NCI-H446 treated with DMSO at 0.1 percent for 48 hours (cell line): ENCODE results near the gene SLC25A48.
"Not testable (repeated sequence)": the region's sequence is repeated elsewhere in the genome, so short reads cannot be mapped to it uniquely, and the experiment has no call there.

Source experiments
- DNase-seq: peaks from one replicate; lab custom pipeline; 2025; lab: John Stamatoyannopoulos, UW

Gene SLC25A48

DNA sequence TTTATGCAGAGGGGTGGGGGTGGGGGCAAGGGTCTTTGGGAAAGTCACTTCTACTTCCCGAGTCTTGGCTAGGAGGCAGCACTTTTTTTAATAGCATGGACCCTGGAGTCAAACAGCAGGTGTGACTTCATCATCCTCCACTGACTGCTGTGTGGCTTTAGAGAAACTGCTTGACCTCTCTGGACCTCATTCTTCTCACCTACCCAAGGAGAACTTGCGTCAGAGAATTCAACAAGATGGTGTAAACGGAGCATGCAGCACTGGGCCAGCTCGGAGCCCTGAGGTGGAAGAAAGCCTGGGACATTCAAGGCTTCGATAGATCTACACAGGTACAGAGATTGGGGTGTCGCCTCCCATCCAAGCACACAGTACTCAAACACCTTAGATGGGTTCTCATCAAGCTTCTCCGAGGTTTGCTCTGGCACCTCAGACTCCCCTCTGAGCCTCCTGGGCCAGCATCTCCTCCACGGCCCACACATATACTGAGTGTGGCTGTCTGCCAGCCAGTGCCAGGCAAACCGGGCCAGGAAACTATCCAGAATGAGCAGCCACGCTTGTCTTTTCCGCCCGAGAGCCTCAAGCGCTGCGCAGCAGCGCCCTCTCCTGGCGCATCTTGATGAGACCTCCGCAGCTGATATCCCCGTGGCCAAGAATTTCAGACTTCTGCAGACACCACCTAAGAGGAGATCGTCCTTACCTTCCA lies 4.6 kb upstream of the SLC25A48 start:
- DNase-seq, result peak; percentile 18

DNA sequence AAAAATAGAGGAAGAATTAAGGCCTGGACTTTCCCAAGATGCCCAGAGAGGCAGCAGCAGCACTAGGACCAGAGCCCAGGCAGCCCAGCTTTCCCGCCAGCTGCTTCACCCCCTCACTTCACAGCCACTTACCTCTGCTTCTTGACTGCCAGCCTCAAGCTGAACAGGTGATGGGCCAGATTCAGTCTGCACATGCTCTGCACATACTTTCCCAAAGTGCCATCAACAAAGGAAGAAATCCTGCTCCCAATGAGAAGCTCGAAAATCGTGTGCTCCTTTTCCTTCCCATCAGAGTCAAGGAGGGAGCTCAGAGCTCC lies 4.1 kb upstream of the SLC25A48 start:
- DNase-seq, result no peak

DNA sequence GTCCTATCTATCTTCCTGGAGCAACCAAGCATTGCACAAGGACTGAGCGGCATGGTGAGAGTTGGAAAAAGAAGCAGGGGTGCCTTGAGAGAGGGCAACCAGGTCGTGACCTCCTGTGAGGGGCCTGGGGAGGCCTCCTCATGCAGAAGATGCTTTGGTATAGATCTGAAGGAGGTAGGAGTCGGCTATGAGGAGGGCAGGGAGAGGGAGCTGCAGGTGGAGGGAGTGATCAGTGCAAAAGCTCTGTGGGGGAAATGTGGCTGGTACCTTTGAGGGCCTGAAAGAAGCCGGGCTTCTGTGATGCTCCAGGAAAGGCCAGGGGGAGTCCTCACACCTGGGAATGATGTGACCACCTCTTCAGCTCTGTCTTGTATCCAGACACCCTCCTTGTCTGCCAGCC lies 3.6 kb upstream of the SLC25A48 start:
- no peak for DNase-seq

DNA sequence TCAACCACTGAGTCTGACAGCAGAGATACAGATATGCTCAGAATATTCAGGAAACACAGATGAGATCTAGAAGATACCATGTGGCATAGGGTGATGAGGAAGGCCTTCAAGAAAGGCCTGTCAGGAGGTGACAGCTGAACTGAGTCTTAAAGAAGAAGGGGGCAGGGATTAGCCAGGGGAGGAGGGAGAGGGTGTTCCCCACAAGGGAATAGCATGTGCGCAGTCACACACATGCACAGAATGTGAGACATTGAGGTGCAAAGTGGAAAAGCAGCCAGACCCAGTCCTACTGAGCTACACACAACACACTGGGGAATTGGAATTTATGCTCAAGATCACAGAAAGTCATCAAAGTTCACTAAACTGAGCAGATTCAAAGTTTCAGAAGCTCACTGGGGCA lies 3.0 kb upstream of the SLC25A48 start:
- no peak for DNase-seq

DNA sequence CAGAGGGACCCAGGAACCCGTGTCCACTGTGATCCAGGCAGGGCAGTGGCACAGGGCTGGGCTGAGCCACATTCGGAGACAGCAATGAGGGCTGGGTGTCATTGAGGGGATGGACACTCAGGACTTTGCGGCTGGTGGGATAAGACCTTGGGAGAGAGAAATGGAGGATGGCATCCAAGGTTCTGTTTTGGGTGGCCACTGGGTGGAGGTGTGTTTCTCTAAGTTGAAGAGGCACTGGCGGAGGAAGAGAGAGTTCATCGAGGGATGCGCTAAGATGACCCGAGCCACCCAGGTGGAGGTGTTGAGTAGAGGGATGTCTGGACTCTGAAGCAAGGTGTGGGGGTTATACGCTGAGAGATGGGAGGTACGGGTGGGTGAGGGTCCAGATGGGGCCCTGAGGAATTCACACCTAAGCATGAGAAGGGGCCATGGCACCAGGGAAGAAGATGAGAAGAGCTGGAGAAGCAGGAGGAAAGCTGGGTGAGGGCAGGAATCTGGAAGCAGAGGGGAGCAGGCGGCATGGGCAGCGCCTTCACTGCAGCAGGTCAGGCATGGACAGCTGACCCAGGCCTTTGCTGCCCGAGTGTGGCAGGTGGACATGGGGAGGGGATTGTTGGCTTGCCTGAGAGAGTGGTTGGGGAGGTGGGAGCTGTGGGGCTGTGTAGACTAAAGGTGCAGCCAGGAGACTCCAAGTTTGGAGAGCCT lies 2.5 kb upstream of the SLC25A48 start:
- no peak for DNase-seq

DNA sequence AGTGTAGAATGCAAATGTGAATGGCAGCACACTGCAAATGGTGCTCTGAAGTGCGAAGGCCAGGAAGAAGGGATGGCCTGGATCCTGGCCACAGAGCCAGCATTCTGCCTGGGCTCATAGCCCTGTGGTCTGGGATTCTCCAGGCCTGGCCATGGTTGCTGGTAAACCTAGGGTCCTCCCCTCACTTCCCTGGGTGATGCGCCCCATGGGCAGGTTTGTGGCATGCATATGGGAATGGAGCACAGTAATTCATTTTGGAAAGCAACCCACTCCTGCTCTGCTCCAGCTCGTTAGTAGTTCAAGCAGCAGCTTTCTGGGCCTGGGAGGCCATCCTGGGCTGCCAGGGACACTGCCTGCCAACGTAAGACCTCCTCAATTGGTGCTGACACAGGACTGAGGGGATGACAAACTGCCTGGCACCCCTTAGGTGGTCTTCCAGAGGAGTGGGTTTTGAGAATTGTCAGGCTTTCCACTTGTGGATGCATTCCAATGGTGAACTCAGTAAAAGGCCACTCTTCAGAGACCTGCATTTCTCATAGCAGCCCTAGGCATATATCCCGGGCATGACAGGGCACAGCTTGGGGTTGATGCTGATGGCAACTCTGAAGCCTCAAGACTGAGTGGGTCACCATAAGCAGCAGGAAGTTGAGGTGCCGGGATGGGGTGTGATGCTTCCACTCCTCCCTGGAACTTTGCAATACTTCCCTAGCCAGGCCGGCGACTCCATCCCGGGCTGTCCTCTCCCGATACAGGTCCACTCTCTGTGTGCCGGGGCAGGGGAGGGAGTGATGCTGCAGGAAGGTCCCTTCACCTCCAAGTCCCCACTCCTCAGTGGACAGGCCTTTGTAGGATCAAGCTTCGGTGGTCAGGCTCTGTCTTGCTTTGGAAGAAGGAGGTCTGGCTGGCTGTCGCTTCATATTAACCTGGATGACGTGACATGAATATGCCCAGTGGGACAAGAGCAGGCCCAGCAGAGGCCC lies 1.2 kb upstream of the SLC25A48 start:
- DNase-seq, result no peak

DNA sequence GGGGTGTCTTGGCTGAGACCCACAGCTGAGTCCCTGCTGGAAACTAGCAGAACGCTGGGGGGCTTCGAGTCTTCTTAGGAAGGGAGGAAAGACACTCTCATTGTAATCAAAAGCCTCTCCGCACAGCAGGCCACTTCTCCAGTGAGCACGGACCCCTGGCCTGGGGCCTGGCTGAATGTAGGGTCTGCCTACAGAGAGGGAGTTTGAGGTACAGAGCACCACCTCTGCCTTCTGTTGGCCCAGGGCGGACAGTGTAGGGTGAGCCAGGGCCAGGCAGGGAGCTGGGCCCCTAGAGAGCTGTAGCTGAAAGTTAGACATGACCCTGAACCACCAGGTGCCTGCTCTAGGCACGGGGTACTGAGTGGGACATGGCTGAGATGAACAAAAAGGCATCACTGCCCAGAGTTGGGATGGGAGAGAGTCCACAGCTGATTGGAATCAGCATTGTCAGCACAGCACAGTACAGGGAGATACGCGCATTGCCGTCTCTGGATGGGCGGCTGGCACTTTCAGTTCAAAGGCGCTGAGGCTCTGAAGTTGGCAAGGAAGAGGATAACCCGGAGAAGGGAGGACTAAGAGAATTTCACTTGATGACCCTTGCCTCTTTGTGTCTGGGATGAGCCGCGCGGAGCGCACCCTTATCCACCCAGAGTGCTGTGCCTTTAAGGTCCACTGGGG lies 363 bp upstream of the SLC25A48 start:
- DNase-seq, result no peak

DNA sequence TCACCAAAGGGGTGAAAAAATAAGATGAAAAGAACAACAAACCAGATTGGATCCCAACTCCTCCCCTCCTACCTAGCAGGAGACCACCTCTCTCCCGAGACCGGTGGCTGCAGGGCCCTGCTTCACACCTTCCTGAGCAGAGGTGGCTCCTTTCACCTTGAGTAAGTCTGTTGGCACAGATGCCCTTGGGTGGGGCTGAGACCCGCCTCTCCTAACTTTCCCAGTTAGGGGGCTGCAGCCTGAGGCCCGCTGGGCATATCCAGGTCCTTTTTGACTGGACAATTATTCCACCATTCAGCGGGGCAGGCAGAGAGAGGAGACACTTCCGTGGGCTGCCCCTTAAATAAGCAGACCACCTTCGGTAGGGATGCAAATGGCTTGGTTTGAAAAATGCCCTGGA lies 1.3 kb downstream of the SLC25A48 start:
- DNase-seq, result no peak

DNA sequence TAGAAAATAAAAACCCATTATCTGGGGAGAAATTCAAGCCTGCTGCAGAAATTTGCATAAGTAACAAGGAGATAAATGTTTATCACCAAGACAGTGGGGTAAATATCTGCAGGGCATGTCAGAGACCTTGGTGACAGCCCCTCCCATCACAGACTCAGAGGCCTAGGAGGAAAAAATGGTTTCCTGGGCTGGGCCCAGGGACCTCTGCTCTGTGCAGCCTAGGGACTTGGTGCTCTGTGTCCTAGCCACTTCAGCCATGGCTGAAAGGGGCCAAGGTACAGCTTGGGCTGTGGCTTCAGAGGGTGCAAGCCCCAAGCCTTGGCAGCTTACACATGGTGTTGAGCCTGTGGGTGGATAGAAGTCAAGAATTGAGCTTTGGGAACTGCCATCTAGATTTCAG lies 3.9 kb downstream of the SLC25A48 start:
- not testable (repeated sequence) for DNase-seq

DNA sequence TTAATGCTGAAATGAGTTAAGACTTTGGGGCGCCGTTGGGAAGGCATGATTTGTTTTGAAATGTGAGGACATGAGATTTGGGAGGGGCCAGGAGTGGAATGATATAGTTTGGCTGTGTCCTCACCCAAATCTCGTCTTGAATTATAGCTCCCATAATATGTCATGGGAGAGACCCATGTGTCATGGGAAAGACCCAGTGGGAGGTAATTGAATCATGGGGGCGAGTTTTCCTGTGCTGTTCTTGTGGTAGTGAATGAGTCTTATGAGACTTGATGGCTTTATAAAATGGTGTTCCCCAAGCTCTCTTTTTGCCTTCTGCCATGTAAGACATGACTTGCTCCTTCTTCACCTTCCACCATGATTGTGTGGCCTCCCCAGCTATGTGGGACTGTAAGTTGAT lies 5.1 kb downstream of the SLC25A48 start:
- no peak for DNase-seq

DNA sequence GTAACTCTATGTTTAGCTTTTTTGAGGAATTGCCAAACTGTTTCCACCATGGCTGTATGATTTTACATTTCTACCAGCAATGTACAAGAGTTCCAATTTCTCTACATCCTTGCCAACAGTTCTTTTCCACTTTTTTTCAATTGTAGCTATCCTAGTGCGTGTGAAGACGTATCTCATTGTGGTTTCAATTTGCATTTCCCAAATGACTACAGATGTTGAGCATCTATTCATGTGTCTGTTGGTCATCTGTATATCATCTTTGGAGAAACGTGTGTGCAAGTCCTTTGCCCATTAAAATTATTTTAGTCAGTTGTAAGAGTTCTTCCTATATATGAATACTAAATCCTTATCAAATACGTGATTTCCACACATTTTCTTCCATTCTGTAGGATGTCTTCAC lies 6.5 kb downstream of the SLC25A48 start:
- DNase-seq, result no peak

DNA sequence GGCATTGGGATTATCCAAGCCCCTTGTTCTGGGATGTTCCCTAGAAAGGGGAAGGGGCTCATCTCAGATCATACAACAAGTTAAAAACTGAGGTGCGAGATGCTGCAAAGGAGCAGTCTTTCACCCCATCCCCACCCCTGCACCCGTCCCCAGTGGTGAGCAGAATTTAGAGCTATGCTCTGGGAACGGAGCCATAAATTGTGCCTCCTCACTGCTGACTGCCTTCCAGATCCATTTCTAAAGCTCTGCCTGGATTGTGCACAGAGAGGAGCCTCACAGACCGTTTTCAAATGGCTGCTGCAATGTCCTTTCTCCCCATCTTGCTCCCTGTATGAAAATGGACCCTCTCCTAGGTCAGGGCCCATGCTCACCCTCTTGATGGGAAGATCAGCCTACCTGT lies 8.3 kb downstream of the SLC25A48 start:
- DNase-seq, result no peak

DNA sequence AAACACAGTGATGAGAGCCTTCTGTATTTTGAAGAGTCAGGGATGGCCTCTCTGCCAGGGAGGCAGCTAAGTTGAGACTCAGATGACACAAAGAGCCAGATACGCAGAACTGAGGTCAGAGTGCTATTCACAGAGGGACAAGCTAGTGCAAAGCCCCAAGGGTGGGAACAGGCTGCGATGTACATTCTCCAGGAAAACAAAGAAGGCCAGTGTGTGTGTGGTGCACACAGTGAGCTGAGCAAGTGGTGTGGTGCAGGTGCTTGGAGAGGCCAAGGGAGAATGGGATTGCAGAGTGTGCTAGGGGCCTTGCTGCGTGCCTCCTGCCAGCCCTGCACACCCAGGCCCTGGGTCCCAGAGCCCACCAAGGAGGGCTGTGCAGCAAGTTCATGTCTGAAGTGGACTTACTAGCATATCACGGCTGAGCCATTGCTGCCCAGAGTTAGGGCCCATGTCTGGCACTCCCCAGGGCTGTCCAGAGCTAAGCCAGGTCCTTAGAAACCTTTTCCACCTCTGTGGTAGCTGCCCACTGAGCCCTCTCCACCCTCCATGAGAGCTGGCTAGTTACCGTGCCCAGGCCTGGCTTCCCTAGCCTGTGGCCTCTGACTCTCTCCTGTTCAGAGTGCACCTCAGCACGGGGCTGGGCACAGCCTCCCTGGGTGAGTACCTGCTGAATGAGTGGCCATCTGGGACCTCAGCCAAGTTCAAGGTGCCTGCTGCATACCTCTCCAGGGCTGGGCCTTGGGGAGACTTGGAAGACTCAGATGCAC lies 9.3 kb downstream of the SLC25A48 start:
- DNase-seq, result no peak

DNA sequence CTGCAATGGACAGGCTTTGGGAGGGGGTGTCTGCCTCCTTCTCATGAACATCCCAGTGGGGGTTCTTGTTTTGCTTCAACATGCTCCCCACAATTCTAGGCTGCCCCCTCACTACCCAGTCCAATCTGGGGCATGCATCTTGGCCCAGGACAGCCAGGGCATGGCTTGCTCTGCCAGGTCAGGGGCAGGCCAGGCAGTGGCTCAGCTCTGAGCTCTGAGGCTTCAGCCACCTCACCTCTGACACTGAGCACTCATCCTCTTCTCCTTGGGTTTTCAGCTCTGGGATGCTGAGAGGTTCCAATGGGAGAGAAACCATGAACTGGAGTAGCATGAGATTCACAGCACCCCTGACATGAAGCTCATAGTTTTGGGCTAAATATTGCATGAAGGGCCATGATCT lies 11.8 kb downstream of the SLC25A48 start:
- no peak for DNase-seq

DNA sequence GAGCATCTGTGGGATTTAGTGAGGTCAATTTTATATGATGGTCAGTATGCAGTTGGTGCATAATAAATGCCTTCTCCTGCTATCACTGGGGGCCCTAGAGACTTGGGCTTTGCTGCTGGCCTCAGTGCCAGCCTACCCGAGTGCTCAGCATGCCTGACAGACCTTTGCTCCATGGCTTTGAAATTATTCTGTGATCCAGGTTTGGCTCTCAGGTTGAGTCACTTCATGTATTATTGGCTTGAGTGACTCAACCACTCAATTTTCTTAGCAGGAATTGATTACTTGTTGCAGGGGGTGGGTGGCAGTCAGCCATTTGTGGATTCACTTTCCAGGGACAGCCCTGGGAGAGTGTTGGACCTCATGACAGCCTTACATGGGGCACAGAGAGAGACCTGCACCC lies 13.5 kb downstream of the SLC25A48 start:
- no peak for DNase-seq

DNA sequence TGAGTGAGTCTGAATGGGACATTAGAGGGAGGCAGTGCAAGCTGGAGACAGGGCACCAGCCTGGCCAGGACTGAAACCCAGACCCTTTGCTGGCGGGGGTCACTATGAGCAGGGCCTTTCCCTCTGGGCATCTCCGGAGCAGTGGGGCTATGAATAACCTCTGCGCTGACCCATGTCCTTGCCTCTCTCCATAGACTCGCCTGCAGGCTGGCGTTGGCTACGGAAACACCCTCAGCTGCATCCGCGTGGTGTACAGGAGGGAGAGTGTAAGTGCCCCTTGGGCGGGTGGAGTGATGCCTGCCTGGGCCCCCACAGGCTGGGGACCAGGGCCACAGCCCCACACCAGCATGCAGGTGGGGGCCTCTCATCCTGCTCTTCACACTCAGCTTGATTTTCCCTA lies 15.8 kb downstream of the SLC25A48 start:
- DNase-seq, result no peak

DNA sequence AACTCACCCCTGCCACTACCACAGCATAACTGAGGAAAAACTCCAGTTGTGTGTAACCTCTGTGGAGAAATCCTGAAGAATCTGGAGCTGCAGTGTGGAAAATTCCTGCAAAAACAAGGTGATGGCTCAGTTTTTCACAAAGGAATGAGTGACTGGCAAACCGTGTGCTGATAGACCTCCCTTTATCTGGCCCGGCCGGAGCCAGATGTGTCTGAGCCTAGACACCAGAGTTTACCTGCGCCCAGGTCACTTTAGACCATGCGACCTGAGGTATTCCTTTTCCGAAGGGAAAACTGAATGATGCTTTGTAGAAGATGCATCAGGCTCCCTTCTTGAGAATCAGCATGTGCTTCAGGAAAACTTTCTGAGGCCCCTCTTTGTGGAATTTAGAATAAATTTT lies 16.2 kb downstream of the SLC25A48 start:
- no peak for DNase-seq

DNA sequence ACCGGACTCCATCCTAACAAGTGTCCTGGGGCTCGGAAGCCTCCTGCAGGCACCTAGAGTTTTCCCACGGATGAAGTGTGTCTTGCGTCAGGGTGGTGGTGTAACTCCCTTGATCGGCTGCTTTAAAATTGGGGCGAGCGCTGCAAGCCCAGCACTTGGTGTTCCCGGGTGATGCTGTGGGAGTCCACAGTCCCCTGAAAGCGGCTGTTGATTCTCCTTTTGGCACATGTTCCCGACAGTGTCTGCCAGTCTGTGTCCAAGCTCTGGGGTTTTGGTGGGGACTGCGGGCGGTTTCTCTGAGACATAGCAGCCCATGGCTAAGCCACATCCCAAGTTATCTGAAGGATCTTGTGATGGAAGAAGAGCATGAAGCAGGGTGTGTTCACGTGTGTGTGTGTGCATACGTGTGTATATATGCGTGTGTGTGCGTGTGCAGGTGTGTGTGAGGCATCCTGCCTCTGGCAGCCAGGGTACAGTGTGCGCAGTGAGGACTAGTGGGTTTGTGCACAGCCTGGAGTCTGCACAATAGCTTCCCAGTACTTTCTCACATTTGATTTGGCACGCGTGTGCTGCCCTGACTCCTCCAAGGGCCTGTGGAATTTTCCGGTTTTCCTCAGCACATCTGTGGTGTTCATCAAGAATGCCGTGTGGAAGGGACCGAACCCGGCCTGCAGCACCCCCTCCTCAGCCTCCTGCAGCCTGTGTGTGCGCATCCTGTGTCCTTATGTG lies 16.9 kb downstream of the SLC25A48 start:
- DNase-seq, result no peak

DNA sequence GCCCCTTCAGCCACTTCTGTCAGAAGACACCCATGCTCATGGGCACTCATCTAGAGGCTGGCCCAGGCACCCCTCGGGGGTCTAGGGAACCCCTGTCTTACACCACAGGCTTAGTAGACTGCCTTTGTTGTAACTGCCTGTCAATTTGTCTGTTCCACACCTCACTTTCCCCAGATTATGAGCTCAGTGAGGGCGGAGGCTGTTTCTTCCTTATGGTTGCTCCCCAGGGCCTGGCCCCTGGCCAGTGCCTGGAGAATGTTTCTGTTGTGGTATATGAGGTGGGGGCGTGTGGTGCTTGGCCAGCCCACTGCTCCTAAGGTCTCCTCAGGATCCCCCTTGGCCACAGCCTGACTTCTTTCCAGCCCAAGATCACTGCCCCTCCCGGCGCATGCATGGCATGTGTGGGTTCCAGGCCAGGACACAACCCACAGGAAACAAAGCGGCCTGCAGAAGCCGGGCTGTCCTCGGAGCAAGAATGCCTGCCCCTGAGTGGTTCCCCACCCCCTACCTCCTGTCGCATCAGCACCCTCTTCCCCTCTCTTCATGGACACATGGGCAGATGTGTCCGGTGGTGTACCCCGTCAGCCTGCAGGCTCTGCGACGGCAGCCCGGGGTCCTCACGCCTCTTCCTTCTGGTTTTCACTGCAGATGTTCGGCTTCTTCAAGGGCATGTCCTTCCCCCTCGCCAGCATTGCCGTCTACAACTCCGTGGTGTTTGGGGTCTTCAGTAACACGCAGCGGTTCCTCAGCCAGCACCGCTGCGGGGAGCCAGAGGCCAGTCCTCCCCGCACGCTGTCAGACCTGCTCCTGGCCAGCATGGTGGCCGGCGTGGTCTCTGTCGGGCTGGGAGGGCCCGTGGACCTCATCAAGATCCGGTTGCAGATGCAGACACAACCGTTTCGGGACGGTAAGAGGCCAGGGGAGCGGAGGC lies 17.7 kb downstream of the SLC25A48 start:
- DNase-seq, result no peak
